ENCODE data around the gene CSAD. TPM values are rescaled to one million over a fixed set of nuclear protein-coding genes. Genes with fewer than 3 reads are reported as not detected.

Gene CSAD
- total RNA-seq, 4 donors from 2014 or later = 7.2 to 33.6 (median 19.2) TPM

- H3K4me3 ChIP-seq (ENCODE audit: low read depth, poor library complexity, severe bottlenecking) = no peak overlapping the region
- intact Hi-C loops (cut with DNase I; ENCODE audit: low total_unique reads) = no loop called here
- no peak for DNase-seq (ENCODE audit: low spot score in 2 of 2)
- TF ChIP-seq POLR2A (IDR thresholded peaks at IDR 0.05) = no peak
- TF ChIP-seq, protein P1, sequence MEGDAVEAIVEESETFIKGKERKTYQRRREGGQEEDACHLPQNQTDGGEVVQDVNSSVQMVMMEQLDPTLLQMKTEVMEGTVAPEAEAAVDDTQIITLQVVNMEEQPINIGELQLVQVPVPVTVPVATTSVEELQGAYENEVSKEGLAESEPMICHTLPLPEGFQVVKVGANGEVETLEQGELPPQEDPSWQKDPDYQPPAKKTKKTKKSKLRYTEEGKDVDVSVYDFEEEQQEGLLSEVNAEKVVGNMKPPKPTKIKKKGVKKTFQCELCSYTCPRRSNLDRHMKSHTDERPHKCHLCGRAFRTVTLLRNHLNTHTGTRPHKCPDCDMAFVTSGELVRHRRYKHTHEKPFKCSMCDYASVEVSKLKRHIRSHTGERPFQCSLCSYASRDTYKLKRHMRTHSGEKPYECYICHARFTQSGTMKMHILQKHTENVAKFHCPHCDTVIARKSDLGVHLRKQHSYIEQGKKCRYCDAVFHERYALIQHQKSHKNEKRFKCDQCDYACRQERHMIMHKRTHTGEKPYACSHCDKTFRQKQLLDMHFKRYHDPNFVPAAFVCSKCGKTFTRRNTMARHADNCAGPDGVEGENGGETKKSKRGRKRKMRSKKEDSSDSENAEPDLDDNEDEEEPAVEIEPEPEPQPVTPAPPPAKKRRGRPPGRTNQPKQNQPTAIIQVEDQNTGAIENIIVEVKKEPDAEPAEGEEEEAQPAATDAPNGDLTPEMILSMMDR (IDR thresholded peaks at IDR 0.05) = no peak
- 81 to 88% methylated on average over 10 of the region's 10 CpGs for WGBS, 2 donors
Measured at GRCh38 chr12:53128780-53129569, 51.8 kb downstream of the CSAD start.

GRCh38 chr12:53127169-53127568 is 53.6 kb downstream of the CSAD start:
- intact Hi-C loops (cut with DNase I; ENCODE audit: low total_unique reads) = no loop called here
- 74 to 89% methylated on average over 1 of the region's 1 CpG for WGBS, 2 donors
- DNase-seq (ENCODE audit: low spot score in 2 of 2) = no peak
- TF ChIP-seq, protein P1 (IDR thresholded peaks at IDR 0.05) = no peak
- no peak for TF ChIP-seq POLR2A (IDR thresholded peaks at IDR 0.05)
- H3K4me3 ChIP-seq (ENCODE audit: low read depth, poor library complexity, severe bottlenecking) = no peak overlapping the region

- no peak for DNase-seq (ENCODE audit: low spot score in 2 of 2)
- no peak for TF ChIP-seq POLR2A (IDR thresholded peaks at IDR 0.05)
- TF ChIP-seq, protein P1 (IDR thresholded peaks at IDR 0.05) = no peak
- intact Hi-C loops (cut with DNase I; ENCODE audit: low total_unique reads) = no loop called here
- H3K4me3 ChIP-seq (ENCODE audit: low read depth, poor library complexity, severe bottlenecking) = no peak overlapping the region
Measured at GRCh38 chr12:53124352-53124723, 56.4 kb downstream of the CSAD start.

DNA sequence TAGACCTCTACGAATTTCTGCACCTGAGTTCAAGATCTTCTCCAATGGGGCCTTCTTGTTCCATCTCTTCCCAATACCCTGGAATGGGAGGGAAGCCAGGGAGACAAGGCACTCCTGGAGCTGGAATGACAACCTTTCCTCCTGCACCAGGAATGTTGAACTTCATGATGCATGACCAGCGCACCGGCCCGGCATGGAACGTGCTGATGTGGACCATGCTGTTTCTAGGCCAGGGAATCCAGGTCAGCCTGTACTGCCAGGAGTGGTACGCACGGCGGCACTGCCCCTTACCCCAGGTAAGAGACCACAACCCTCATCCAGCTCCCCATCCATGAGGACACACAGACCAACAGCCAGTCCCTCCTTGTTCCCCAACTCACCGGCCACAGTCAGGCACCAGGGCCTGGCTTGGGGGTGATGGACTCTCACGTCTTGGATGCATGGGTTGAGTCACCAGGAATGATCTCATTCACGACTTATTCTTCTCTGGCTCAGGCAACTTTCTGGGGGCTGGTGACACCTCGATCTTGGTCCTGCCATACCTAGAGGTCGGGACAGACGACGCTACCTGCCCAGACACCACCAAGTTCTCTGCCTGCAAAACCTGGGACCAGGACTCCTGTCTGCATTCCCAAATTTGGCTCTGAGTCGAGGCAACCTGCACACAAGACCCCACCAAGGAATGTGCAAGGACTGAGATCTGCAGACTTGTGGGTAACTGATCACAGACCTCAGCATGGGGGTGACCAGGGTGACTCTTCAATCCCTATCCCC is 57.0 kb downstream of the CSAD start:
- no peak overlapping the region for H3K4me3 ChIP-seq (ENCODE audit: low read depth, poor library complexity, severe bottlenecking)
- DNase-seq (ENCODE audit: low spot score in 2 of 2) = no peak
- TF ChIP-seq, protein P1 (IDR thresholded peaks at IDR 0.05) = no peak
- no peak for TF ChIP-seq POLR2A (IDR thresholded peaks at IDR 0.05)
- WGBS, 2 donors = 81 to 85% methylated on average over 16 of the region's 16 CpGs
- intact Hi-C loops (cut with DNase I; ENCODE audit: low total_unique reads) = no loop called here

- 79 to 88% methylated on average over 8 to 10 of the region's 10 CpGs for WGBS, 2 donors
- intact Hi-C loops (cut with DNase I; ENCODE audit: low total_unique reads) = no loop called here
Measured at GRCh38 chr12:53122961-53123468, 57.7 kb downstream of the CSAD start.

More at GRCh38 chr12:53122961-53123468, 57.7 kb downstream of the CSAD start:
- no peak for TF ChIP-seq POLR2A (IDR thresholded peaks at IDR 0.05)
- TF ChIP-seq, protein P1 (IDR thresholded peaks at IDR 0.05) = no peak
- no peak for DNase-seq (ENCODE audit: low spot score in 2 of 2)
- H3K4me3 ChIP-seq (ENCODE audit: low read depth, poor library complexity, severe bottlenecking) = no peak overlapping the region
